CMK (cell line): ENCODE data around the gene MFSD11.
"Not testable (repeated sequence)": the region's sequence is repeated elsewhere in the genome, so short reads cannot be mapped to it uniquely, and the experiment has no call there.

ENCODE experiments used
- DNase-seq: peaks from one replicate; pipeline ENCODE4 v3.0.0-alpha.2; 2010; ENCODE audit warnings: low read depth

MFSD11 gene

DNA sequence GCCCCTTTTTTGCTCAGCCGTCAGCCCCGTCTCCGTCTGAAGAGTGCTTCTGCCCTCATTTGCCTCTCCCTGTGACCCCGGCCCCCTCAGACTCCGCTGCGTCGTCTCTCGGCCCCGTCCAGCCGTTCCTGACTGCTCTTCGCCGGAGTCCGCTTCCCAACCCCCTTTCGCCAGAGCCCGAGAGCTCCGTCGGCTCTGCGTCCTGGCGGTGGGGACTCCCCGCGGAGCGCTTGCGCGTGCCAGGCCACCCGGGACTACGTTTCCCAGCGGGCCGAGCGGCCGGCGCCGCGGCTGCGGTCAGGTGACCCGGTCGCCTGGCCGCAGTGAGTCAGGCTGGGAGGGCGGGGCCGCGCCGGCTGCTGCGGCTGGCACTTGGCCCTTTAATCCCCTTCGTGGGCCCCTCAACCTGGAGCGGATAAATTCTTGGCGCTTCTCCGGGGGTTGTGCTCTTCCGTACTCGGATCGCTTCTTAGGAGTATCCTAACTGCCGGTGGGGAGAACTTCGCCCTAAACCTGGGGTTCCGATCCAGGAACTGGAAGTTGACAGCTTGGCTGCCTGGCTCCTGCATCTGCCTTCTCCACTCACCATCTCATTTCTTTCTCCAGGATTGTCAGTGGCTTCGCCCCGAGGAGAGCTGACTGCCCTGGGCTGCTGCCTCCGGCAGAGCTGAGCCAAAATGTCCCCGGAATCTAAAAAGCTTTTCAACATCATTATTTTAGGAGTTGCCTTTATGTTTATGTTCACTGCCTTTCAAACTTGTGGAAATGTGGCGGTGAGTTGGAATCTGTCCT is at the start of gene MFSD11:
Gene MFSD11, plus strand, starts transcription at position 444 of the 792 bp plus-strand sequence. Its CDS starts 234 bp downstream, at position 678.
- DNase-seq, result peak; percentile 86

DNA sequence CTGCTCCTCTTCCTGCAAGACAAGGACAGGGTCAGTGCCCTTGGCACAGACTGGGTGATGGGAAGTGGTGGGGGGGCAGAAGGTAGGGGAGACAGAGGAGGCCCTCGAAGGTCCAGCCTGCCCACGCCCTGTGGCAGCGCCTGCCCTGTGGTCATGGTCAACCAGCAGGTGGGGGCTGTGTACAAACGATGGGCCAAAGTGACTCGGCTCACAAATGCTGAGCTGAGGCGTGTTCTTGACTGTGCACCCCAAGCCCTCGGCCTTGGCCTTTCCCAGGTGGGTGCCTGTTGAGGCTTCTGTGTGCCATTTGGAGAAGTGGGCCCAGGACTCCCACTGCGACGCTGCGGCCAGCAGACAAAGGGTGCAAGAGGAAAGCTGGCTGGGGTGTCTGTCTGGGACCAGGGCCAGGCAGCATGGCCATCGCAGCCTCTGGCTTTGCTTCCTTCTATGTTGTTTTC is 49.7 kb upstream of the MFSD11 start:
- no peak for DNase-seq

DNA sequence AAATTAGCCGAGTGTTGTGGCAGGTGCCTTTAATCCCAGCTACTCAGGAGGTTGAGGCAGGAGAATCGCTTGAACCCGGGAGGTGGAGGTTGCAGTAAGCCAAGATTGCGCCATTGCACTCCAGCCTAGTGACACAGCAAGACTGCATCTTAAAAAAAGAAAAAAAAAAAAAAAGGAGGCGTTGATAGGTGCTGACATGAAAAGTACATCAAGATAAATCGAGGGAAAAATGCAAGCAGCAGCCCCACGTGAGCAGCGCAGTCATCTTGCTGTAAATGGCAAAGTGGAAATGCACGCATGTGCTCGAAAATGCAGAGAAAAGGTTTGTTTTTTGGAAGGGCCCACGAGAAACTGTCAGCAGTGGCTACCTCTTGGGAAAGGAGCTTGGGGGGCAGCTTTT is 48.1 kb upstream of the MFSD11 start:
- DNase-seq, result no peak

DNA sequence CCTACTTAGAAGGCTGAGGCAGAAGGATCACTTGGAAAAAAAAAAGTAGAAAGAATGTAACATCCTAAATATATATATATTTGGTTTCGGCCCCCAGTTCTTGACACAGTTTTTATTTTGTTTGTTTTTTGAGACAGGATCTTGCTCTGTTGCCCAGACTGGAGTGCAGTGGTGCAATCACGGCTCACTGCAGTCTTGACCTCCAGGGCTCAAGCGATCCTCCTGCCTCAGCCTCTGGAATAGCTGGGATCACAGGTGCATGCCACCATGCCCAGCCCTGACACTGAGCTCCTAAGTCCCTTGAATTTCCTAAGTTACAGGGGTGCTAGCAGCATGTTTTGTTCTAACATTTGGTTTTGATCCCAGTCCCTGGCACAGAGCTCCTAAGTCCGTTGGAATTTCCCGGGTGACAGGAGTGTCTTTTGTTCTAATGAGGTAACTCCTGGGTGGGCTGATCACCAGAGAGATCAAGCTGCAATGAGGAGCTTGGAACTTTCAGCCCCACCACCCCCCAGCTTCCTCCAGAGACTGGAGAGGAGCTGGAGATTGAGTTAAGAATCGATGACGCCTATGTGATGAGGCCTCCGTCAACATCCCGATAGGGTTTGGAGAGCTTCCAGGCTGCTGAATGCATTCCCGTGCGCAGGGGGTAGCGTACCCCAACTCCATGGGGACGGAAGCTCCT is 47.2 kb upstream of the MFSD11 start:
- DNase-seq, result no peak

DNA sequence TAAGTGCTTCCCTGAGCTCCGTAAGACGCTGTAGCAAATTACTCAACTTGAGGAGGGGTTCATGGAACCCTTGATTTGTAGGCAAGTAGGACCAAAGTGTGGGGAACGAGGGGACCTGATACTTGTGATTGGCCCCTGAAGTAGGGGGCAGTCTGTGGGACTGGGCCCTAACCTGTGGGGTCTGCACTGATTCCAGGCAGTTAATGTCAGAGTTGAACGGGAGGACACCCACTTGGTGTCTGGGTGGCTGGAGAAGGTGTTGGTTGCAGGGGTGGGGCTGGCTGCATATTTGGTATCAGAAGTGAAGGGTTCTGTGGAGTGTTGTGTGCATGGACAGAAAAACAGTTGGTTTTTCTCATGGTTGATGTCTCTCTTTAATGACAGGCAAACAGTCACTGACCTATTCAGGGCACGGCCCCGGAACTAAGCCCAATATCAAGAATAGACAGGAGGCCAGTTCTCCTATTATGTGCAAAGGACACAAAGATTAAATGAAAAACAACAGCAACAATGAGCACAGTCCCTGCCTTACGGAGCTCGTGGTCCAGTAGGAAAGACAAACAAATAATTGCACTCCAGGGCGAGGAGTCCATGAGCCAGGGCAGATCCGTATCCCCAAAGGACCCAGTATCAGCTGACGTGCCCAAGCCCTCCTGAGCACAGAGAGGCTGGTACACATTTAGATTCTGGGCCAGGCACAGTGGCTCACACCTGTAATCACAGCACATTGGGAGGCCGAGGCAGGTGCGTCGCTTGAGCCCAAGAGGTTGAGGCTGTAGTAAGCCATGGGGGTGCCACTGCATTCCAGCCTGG is 46.3 kb upstream of the MFSD11 start:
- no peak for DNase-seq

DNA sequence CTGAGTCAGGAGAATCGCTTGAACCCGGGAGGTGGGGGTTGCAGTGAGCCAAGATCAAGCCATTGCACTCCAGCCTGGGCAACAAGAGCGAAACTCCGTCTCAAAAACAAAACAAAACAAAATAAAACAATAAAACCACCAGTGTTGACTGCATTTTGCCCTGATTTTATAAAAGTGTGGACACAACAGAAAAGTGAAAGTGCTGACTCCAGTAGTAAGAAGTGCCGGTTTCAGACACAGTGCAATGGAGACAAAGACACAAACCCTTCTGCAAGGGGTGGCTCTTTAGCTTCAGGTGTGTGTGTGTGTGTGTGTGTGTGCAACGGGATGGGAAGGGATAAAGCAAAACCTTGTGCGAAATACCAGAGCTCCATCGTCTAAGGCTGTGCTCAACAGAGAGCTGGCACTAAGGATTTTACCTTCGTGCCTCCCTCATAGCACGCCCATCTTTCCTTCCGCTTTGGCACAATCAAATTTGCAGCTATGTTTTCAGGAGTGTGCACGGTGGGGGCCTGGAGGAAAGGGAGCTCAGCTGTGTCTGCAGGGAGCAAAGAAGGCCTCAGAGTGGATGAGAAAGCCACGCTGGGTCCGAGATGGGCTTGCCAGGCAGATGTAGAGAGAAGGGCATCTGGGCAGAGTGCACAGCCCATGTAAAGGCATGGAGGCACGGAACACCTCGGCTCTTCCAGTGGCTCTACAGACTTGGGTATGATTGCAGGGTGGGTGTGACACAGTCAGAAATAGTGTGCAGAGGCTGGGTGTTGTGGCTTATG is 42.7 kb upstream of the MFSD11 start:
- DNase-seq, result no peak

DNA sequence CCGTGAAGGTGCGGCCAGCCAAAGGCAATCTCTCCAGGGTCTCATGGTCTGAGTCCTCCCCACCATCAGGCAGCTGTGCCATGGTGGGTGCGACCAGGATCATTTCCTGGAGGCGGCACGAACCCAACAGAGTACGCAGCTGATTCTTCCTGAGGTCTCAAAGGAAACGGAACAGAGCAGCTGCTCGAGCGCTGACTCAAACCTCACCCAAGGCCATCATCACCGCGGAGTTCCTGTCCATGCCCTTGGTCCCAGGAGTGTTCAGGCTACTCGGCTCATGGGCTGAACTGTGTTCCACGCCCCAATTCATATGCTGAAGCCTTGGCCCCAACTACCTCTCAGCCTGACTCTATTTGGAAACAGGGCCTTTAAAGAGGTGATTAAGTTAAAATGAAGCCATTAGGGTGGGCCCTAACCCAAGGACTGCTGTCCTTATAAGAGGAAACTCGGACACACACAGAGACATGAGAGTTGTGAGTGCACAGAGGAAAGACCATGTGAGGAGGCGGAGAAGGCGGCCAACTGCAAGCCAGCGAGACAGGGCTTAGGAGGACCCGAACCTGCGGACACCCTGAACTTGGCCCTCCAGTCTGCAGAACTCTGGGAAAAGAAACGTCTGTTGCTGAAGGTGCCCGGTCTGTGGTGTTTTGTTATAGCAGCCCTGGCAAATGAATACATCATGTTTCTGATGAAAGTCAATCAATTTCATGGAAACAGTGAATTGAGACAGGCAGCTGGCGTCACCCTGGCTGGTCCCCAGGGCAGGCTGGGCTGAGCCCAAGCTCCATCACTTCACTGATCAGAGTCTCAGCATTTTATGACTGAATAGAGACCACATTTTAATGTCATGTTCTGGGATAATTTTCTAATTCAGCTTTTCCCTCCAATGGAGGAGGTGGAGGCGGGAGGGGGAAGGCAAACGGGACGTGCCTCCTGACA is 40.9 kb upstream of the MFSD11 start:
- no peak for DNase-seq

DNA sequence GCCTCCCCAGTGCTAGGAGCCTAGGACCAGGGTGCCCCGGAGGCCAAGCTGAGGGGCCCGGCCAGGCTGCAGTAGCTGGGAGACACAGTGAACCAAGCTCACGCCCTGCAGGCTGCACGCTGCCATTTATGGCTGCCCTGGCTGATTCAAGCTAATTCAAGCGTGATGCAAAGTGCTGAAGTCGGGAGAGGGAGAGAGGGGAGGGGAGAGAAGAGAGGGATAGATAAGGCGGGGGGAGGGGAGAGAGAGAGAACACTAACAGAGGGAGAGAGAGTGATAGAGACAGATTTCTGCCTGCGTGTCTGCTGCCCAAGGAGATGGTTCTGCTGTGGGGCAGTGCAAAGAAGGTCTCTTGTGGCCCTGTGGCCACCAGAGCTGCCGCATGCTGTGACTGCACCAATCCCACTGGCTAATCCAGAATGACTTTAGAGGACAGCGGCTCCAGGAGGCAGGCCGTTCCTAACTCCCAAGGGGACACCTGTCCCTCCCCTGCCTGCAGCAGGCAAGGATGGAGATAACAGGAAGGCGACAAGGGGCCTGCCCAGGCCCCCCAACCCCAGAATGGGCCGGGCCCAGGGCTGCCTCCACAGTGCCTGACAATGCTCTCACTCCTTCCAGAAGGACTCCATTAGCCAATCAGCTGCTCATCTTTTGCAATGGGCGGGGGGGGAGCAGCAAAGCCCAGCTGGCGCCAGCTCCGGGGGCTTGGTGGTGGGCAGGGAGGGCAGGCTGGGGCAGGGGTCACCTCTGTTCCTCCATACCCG is 40.0 kb upstream of the MFSD11 start:
- DNase-seq, result no peak

DNA sequence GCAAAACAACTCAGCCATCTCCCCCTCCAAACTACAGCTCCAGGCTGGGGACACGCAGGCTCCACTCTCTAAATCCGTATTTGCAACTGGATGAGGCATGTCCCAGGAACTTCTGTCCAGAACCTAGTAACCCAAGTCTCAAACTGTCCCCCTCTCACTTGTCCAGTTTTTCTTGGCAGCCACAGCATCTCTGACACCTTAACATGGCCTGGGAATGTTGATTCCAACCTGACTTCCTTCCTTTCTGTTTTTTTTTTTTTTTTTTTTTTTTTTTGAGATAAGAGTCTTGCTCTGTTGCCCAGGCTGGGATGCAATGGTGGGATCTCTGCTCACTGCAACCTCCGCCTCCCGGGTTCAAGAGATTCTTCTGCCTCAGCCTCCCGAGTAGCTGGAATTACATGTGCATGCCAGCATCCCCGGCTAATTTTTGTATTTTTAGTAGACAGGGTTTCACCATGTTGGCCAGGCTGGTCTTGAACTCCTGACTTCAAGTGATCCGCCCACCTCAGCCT is 39.4 kb upstream of the MFSD11 start:
- DNase-seq, result not testable (repeated sequence)

DNA sequence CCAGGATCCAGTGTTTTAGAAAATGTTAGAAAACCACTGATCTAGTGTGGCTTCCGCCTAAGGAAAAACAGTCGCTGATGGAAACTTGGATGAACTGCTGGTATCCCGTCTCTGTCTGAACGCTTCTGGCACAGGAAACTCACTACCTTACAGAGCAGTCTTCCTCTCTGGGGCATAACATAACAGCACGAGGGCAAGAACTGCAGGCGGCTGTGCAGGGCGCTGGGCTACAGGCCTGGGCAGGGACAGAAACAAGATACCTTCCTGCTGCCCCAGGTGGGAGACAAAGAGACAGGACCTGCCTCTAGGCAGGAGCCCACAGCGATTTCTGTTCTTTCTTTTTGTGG is 37.7 kb upstream of the MFSD11 start:
- DNase-seq, result no peak

DNA sequence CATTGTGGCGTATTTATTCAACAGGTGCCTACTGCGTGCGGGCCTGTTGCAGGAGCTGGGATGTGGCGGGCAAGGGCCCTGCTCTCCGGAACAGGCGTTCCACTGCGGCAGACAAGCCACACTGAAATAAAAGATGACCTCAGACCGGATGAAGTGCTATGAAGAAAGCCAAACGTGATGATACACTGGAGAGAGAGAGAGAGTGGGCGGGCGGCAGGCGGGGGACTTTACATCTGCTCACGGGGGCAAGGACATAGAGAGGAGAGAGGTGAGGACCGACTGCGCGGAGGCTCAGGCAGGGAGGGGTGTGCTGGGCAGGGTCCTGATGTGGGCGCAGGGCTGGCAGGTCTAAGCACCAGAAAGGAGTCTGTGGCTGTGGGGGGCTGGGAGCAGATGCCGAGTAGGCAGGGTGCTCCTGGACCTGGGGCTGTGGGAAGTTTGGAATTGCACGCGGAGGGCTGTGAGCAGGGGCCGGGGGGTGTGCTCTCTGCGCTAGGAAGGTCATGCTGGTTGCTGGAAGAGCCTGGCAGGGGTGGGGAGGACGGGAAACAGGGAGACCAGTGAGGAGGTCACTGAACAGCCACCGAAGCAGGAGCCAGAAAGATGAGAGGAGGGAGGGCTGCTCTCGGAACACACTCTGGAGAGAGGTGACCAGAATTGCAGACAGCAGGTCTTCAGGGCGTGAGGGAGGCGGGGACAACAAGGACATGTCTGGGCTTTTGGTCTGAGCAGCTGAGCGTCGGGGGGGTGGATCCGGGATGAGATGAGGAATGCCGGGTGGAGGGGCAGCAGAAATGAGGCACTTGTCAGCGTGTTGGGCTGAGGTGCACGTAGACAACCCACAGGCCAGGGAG is 37.1 kb upstream of the MFSD11 start:
- DNase-seq, result no peak

DNA sequence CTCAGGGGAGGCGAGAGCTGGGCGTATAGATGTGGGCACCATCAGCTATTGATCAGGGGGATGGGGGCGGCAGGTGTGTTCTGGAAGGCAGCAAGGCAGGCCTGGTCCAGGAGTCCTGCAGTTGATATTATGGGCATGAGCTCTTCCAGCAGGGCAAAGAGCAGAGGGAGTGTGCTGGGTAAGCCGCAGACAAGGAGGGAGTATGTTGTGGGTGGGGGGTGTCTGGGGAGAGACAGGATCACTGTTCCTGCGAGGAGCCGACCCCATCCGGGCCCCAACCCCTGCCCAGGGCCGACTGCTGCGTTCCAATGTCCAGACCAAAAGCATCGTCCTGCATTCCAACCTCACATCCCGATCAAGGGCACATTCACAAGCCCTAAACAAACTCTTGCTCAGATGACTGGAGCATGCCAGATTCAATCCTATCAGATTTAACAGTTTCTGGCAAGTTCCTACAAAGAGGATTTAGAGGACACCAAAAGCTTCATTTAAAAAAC is 36.4 kb upstream of the MFSD11 start:
- DNase-seq, result no peak

DNA sequence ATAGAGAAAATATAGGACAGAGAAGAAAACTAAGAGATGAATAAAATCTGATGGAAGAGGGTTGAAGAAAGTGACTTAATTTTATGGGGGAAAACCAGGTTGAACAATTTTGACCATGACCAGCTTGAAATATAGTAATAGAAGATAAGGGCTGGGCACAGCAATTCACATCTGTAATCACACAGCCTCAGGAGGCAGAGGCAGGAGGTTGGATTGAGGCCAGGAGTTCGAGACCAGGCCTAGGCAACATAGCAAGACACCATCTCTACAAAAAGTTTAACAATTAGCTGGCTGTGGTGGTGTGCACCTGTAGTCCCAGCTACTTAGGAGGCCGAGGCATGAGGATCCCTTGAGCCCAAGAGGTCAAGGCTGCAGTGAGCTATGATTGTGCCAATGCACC is 35.8 kb upstream of the MFSD11 start:
- DNase-seq, result no peak

DNA sequence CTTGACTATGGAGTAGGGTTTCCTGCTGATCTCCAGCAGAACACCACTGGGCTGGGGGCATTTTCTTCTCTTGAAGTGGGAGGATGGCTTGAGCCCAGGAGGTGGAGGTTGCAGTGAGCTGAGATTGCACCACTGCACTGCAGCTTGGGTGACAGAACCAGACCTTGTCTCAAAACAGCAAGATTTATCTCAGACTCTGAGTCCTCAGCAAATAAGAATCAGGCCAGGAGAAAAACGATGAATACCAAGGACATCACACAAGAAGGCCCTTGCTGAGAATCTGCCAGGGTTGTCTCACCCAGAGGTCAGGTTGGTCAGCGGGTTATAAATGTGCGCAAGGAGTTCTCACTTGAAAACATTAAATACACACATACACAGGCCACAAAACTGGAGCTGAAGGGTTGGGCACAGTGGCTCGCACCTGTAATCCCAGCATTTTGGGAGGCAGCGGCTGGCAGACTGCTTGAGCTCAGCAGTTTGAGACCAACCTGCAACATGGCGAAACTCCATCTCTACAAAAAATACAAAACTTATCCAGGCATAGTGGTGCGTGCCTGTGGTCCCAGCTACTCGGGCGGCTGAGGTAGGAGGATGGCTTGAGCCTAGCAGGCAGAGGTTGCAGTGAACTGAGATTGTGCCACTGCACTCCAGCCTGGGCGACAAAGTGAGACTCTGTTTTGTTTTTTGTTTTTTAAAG is 34.8 kb upstream of the MFSD11 start:
- no peak for DNase-seq

DNA sequence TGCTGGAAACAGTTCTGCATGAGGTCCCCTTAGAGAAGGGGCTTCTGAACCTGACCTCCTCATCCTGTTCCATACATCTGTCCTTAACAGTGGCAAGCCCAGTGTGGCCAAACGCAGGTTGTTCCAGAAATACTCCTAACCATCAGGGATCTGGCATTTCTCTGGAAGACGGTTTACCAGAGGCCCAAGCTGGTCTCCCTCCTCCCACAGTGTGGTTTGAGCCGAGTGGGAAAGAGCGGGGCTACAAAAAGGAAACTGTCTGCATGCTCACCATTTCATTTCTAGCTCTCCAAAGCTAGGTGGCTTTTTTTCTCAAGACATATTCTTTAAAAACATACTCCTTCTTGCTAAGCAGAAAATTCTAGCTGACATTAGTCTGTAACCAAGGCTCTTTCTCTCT is 33.1 kb upstream of the MFSD11 start:
- no peak for DNase-seq

DNA sequence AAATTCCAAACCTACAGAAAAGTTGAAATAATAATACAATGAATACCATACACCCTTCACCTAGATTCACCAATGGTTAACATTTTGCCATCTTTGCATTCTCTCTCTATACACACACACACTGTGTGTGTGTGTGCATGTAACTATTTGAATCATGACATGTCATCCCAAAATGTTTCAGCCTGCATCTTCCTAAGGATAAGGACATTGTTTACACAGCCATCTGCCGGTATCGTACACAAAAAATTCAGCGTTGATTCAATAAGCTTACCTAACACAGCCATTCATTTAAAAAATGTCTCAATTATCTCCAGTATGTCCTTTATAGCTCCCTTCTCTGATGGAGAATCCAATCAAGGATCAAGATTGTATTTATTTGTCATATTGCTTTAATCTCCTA is 31.1 kb upstream of the MFSD11 start:
- no peak for DNase-seq

DNA sequence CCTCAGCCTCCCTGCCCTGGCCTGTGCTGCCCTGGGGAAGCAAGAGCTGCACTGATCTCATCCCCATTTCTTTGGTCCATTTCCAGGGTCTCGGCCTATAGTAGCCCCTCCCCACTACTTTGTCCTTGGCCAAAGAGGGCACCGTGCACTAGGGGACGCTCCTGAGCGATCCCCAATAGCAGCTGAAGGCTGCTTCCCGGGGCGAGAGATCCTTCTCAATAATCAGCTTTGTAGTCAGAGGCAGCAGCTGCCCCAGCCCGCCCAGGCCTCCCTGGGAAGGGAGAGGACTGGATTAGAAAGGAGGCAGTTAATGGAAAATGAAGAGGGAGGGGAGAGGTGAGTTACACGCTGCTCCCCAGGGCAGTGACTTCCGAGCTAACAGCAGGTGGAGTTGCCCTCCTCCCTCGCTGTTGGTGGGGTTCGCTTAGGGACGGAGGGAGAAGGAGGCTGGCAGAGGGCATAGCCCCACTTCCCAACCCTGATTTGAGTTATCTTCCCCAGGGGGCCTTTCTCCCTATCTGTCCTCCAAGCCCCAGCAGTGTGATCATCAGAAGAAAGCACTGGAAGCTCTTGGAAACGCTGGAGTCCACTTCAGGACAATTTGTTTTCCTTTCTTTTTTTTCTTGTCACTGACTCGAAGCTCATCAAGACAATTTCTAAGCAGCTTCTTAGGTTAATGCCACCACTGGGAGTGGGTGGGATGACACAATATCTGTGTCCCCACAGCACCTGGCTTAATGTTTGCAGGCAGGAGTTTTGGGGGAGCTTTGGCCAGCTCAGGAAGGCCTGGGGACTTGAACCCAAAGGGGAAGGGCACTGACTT is 29.7 kb upstream of the MFSD11 start:
- no peak for DNase-seq
